H1 (cell line): ENCODE results near the gene ARHGAP22.

Experiments used
- CREB1 ChIP-seq: IDR thresholded peaks from 2 replicates; pipeline ENCODE4 v1.6.1; 2012; ENCODE audit warnings: inconsistent platforms
- EGR1 ChIP-seq: IDR thresholded peaks from 2 replicates; pipeline ENCODE4 v1.6.1; 2011; ENCODE audit warnings: low read depth, low read length, borderline replicate concordance
- EP300 ChIP-seq, 2 experiments: IDR thresholded peaks; 1 replicate in 1 of 2; 2 replicates in 1 of 2; pipeline ENCODE4 v1.6.1; 2011 to 2012; ENCODE audit warnings: low read depth in 2 of 2, low read length in 2 of 2, mild to moderate bottlenecking in 2 of 2, borderline replicate concordance in 1 of 2, inconsistent platforms in 1 of 2, moderate library complexity in 1 of 2
- HDAC6 ChIP-seq: IDR thresholded peaks from one replicate; pipeline ENCODE4 v1.7.1; 2012; ENCODE audit warnings: low read depth, mild to moderate bottlenecking, inconsistent platforms, low read length, moderate library complexity
- JUN ChIP-seq: IDR thresholded peaks from 2 replicates; pipeline ENCODE4 v1.6.1; 2011; ENCODE audit warnings: low read depth, mild to moderate bottlenecking, improper control_type of control experiment, low read length
- JUND ChIP-seq: IDR thresholded peaks from 2 replicates; pipeline ENCODE4 v1.6.1; 2011; ENCODE audit warnings: mild to moderate bottlenecking, improper control_type of control experiment, low read length
- POLR2A ChIP-seq, 2 experiments: IDR thresholded peaks; 1 replicate in 1 of 2; 2 replicates in 1 of 2; pipeline ENCODE4 v1.6.1; 2011; ENCODE audit warnings: low read depth in 2 of 2, low read length in 2 of 2, mild to moderate bottlenecking in 2 of 2; ENCODE audit errors: control extremely low read depth in 1 of 2
- RFX5 ChIP-seq: IDR thresholded peaks from 2 replicates; pipeline ENCODE4 v1.6.1; 2011; ENCODE audit warnings: low read depth, low read length, improper control_type of control experiment, borderline replicate concordance
- SP2 ChIP-seq: IDR thresholded peaks from 2 replicates; pipeline ENCODE4 v1.6.1; 2012; ENCODE audit warnings: mild to moderate bottlenecking, low read length, inconsistent platforms
- SP4 ChIP-seq: IDR thresholded peaks from 2 replicates; pipeline ENCODE4 v1.6.1; 2012; ENCODE audit warnings: low read length, inconsistent platforms
- TF ChIP-seq, protein P1 (sequence below): IDR thresholded peaks from 2 replicates; pipeline ENCODE4 v1.6.1; 2011; ENCODE audit warnings: low read depth, mild to moderate bottlenecking, low read length; ENCODE audit not compliant: insufficient read depth
- TF ChIP-seq, protein P2 (sequence below), 3 experiments: IDR thresholded peaks; 1 replicate in 2 of 3; 2 replicates in 1 of 3; pipeline versions ENCODE4 v1.5.1 to v1.6.1; 2011; ENCODE audit warnings: low read length in 3 of 3, mild to moderate bottlenecking in 3 of 3, inconsistent platforms in 2 of 3, low read depth in 1 of 3, moderate library complexity in 1 of 3; ENCODE audit not compliant: insufficient read depth in 1 of 3; ENCODE audit errors: control extremely low read depth in 1 of 3
- TF ChIP-seq, protein P3 (sequence below): IDR thresholded peaks from 2 replicates; pipeline ENCODE4 v1.6.1; 2012; ENCODE audit warnings: low read length, inconsistent platforms

DNA sequence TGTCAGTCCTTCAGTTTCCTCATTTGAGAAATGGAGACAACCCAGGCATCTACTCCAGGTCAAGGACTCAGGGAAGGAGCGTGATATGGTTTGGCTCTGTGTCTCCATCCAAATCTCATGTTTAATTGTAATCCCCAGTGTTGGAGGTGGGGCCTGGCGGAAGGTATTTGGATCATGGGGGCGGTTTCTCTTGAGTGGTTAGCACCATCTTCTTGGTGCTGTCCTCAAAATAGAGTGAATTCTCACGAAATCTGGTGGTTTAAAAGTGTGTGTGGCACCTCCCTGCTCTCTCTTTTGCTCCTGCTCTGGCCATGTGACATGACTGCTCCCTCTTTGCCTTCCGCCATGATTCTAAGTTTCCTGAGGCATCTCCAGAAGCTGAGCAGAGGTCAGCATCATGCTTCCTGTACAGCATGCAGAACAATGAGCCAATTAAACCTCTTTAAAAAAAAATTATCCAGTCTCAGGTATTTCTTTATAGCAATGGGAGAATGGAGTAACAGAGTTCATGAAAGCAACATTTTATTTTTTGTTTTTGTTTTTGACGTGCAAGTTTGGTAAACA, 30.0 kb downstream of the ARHGAP22 start:
- TF ChIP-seq CREB1 (no peak), EGR1 (no peak), SP2 (no peak), POLR2A (IDR thresholded peaks at IDR 0.05; ENCODE audit: control extremely low read depth in 1 of 2, low read depth in 2 of 2, low read length in 2 of 2) (no peak), JUN (no peak), SP4 (no peak), EP300 (IDR thresholded peaks at IDR 0.05; ENCODE audit: borderline replicate concordance in 1 of 2, low read depth in 2 of 2, low read length in 2 of 2) (no peak), JUND (no peak), RFX5 (no peak), HDAC6 (no peak)
- TF ChIP-seq, protein P1, sequence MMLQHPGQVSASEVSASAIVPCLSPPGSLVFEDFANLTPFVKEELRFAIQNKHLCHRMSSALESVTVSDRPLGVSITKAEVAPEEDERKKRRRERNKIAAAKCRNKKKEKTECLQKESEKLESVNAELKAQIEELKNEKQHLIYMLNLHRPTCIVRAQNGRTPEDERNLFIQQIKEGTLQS, result no peak
- TF ChIP-seq, protein P2, sequence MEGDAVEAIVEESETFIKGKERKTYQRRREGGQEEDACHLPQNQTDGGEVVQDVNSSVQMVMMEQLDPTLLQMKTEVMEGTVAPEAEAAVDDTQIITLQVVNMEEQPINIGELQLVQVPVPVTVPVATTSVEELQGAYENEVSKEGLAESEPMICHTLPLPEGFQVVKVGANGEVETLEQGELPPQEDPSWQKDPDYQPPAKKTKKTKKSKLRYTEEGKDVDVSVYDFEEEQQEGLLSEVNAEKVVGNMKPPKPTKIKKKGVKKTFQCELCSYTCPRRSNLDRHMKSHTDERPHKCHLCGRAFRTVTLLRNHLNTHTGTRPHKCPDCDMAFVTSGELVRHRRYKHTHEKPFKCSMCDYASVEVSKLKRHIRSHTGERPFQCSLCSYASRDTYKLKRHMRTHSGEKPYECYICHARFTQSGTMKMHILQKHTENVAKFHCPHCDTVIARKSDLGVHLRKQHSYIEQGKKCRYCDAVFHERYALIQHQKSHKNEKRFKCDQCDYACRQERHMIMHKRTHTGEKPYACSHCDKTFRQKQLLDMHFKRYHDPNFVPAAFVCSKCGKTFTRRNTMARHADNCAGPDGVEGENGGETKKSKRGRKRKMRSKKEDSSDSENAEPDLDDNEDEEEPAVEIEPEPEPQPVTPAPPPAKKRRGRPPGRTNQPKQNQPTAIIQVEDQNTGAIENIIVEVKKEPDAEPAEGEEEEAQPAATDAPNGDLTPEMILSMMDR (IDR thresholded peaks at IDR 0.05; ENCODE audit: control extremely low read depth in 1 of 3, insufficient read depth in 1 of 3, low read depth in 1 of 3, low read length in 3 of 3), result no peak
- TF ChIP-seq, protein P3, sequence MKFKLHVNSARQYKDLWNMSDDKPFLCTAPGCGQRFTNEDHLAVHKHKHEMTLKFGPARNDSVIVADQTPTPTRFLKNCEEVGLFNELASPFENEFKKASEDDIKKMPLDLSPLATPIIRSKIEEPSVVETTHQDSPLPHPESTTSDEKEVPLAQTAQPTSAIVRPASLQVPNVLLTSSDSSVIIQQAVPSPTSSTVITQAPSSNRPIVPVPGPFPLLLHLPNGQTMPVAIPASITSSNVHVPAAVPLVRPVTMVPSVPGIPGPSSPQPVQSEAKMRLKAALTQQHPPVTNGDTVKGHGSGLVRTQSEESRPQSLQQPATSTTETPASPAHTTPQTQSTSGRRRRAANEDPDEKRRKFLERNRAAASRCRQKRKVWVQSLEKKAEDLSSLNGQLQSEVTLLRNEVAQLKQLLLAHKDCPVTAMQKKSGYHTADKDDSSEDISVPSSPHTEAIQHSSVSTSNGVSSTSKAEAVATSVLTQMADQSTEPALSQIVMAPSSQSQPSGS, result no peak
